Measurements from ENCODE around the gene CTBP2.

DNA sequence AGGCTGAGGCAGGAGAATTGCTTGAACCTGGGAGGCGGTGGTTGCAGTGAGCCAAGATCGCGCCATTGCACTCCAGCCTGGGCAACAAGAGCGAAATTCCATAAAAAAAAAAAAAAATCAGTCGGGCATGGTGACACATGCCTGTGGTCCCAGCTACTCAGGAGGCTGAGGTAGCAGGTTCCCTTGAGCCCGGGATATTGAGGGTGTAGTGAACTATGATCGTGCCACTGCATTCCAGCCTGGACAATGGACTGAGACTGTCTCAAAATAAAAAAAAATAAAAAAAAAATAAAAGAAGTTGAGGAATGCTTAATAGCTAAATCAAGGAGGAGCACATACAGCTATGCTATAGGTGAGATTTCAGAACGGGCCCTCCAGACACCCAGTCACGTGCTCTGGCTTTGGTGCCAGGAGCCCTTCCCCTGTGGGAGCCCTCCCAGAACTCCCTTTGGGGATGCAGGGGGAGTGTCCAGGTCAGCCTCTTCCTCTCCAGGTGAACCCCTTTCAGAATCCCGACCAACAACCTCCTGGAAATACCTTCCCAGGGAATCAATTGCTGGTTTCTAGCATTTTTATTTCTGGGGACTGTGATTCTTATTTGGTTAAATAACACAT is 42.9 kb upstream of the CTBP2 start:
- TF ChIP-seq, protein P1, sequence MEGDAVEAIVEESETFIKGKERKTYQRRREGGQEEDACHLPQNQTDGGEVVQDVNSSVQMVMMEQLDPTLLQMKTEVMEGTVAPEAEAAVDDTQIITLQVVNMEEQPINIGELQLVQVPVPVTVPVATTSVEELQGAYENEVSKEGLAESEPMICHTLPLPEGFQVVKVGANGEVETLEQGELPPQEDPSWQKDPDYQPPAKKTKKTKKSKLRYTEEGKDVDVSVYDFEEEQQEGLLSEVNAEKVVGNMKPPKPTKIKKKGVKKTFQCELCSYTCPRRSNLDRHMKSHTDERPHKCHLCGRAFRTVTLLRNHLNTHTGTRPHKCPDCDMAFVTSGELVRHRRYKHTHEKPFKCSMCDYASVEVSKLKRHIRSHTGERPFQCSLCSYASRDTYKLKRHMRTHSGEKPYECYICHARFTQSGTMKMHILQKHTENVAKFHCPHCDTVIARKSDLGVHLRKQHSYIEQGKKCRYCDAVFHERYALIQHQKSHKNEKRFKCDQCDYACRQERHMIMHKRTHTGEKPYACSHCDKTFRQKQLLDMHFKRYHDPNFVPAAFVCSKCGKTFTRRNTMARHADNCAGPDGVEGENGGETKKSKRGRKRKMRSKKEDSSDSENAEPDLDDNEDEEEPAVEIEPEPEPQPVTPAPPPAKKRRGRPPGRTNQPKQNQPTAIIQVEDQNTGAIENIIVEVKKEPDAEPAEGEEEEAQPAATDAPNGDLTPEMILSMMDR (IDR thresholded peaks at IDR 0.05) = no peak
- no peak for TF ChIP-seq EP300 (IDR thresholded peaks at IDR 0.05)

Data from gastroesophageal sphincter (tissue), 3 donors.